K562 (cell line): ENCODE measurements around the gene TPO. TPM values are rescaled to one million over a fixed set of nuclear protein-coding genes. Genes with fewer than 3 reads are reported as not detected.

ENCODE experiments used
- ATAC-seq: fragments of 200-7000 bp; cut with Tn5 transposase; 3 replicates; pipeline ENCODE4 v1.9.1; 2020; ENCODE audit warnings: moderate library complexity
- BruUV-seq: library from RNA; stranded (reverse); fragments of 400-500 nt; replicated peaks from 2 replicates; lab custom pipeline; 2021; lab: Mats Ljungman, UMichigan
- CTCF ChIA-PET: fragments of 300-600 bp; formaldehyde crosslinking; extraction: SDS; loops from one replicate; lab custom pipeline; 2021; ENCODE audit warnings: low intra/inter-chr PET ratio; lab: Yijun Ruan, JAX
- POLR2A ChIA-PET: fragments of 300-600, 350-650 bp; sonication (Branson Sonifier 250); formaldehyde crosslinking; extraction: SDS; loops from one replicate; lab custom pipeline; 2021; ENCODE audit warnings: antibody characterized with exemption, inconsistent platforms; lab: Yijun Ruan, JAX
- DNase-seq, 4 experiments: peaks; one replicate each; pipeline versions ENCODE4 v3.0.0 to v3.0.0-alpha.2; 2011 to 2018; ENCODE audit warnings: low spot score in 3 of 4, mixed read lengths in 3 of 4; ENCODE audit errors: extremely low read depth in 1 of 4
- FAIRE-seq: peaks from 2 replicates; lab custom pipeline; 2011; peaks lifted over from hg19 to GRCh38; lab: Jason Lieb, UNC
- H2AFZ ChIP-seq: 2 replicates; pipeline ENCODE4 v1.6.0; 2011; ENCODE audit warnings: low read depth, low read length, control low read depth, inconsistent platforms
- H3K27ac ChIP-seq: fragments of 200-600 bp; 3 replicates; pipeline ENCODE4 v1.8.0; 2011; ENCODE audit warnings: low read depth, mild to moderate bottlenecking, control low read depth, inconsistent platforms, low read length, moderate library complexity, mixed read lengths; ENCODE audit errors: extremely low read depth
- H3K27me3 ChIP-seq, 2 experiments: fragments of 300-600 bp in 1 of 2; 2 replicates in 1 of 2; 3 replicates in 1 of 2; pipeline versions ENCODE4 v1.6.0 to v1.8.0; 2011; ENCODE audit warnings: inconsistent platforms in 2 of 2, low read length in 2 of 2, mild to moderate bottlenecking in 1 of 2, mixed read lengths in 1 of 2, moderate library complexity in 1 of 2; ENCODE audit not compliant: control insufficient read depth in 2 of 2, insufficient read depth in 2 of 2
- H3K36me3 ChIP-seq: fragments of 300-600 bp; 3 replicates; pipeline ENCODE4 v1.8.0; 2011; ENCODE audit warnings: mild to moderate bottlenecking, low read length, inconsistent platforms; ENCODE audit not compliant: control insufficient read depth, insufficient read depth
- H3K4me1 ChIP-seq, 2 experiments: fragments of 200-600 bp in 1 of 2; replicated peaks in 1 of 2; 2 replicates in 1 of 2; 3 replicates in 1 of 2; pipeline versions ENCODE4 v1.5.1 to v1.8.0; 2011; ENCODE audit warnings: inconsistent platforms in 2 of 2, low read length in 2 of 2, mild to moderate bottlenecking in 1 of 2, mixed read lengths in 1 of 2, moderate library complexity in 1 of 2; ENCODE audit not compliant: control insufficient read depth in 2 of 2, insufficient read depth in 2 of 2
- H3K4me2 ChIP-seq: 2 replicates; pipeline ENCODE4 v1.6.1; 2011; ENCODE audit warnings: low read length, control low read depth, inconsistent platforms, mixed read lengths; ENCODE audit not compliant: insufficient read depth
- H3K4me3 ChIP-seq: fragments of 200-600 bp; sonication (generic), shearing (Covaris generic); 2 replicates; pipeline ENCODE4 v1.5.1; 2016; ENCODE audit warnings: control low read depth, inconsistent platforms
- H3K79me2 ChIP-seq: fragments of 200-600 bp; 3 replicates; pipeline ENCODE4 v1.8.0; 2011; ENCODE audit warnings: low read length, inconsistent platforms; ENCODE audit not compliant: control insufficient read depth, insufficient read depth
- H3K9ac ChIP-seq, 2 experiments: 2 replicates each; pipeline versions ENCODE4 v1.6.0 to v1.6.1; 2011; ENCODE audit warnings: low read depth in 2 of 2, low read length in 2 of 2, control low read depth in 1 of 2, inconsistent platforms in 1 of 2, mild to moderate bottlenecking in 1 of 2, mixed read lengths in 1 of 2; ENCODE audit not compliant: insufficient read depth in 1 of 2
- H3K9me1 ChIP-seq: one replicate; pipeline ENCODE4 v1.6.0; 2011; ENCODE audit warnings: inconsistent platforms, mild to moderate bottlenecking, low read length, moderate library complexity; ENCODE audit not compliant: control insufficient read depth, insufficient read depth
- H3K9me3 ChIP-seq: replicated peaks from 2 replicates; pipeline ENCODE4 v1.5.1; 2011; ENCODE audit warnings: low read depth, low read length, inconsistent platforms; ENCODE audit not compliant: control insufficient read depth, insufficient read depth
- H4K20me1 ChIP-seq: replicated peaks from 2 replicates; pipeline ENCODE4 v1.6.1; 2011; ENCODE audit warnings: low read length, inconsistent platforms, mixed read lengths; ENCODE audit not compliant: control insufficient read depth, insufficient read depth
- EHMT2 ChIP-seq: fragments of 450-650 bp; IDR thresholded peaks from 2 replicates; pipeline ENCODE4 v1.6.1; 2018; ENCODE audit warnings: antibody characterized with exemption
- FOXA3 ChIP-seq, 2 experiments: fragments of 450-650 bp in 1 of 2; sonication (generic) in 1 of 2; formaldehyde crosslinking; IDR thresholded peaks in 1 of 2; conservative IDR thresholded peaks in 1 of 2; 2 replicates each; pipeline versions ENCODE4 v1.4.0 to v1.8.0; 2020 to 2022; ENCODE audit warnings: mild to moderate bottlenecking in 2 of 2, missing genetic modification reagents in 1 of 2
- MTA3 ChIP-seq: fragments of 450-650 bp; formaldehyde crosslinking; IDR thresholded peaks from 2 replicates; pipeline ENCODE4 v1.6.1; 2017; ENCODE audit warnings: mild to moderate bottlenecking, borderline replicate concordance
- PTRF ChIP-seq: fragments of 450-650 bp; IDR thresholded peaks from 2 replicates; pipeline ENCODE4 v1.6.1; 2016; ENCODE audit warnings: mild to moderate bottlenecking, missing genetic modification characterization, missing compliant biosample characterization
- RBM14 ChIP-seq: fragments of 200-400 bp; formaldehyde crosslinking; IDR thresholded peaks from 2 replicates; pipeline ENCODE4 v1.6.1; 2018; ENCODE audit warnings: low read depth, mild to moderate bottlenecking, low read length, moderate library complexity, borderline replicate concordance; ENCODE audit not compliant: insufficient read depth
- TSC22D4 ChIP-seq: fragments of 450-650 bp; IDR thresholded peaks from 2 replicates; pipeline ENCODE4 v1.6.1; 2016; ENCODE audit warnings: missing genetic modification characterization, missing biosample characterization, control low read depth
- ZNF76 ChIP-seq: fragments of 250-450 bp; sonication (Bioruptor Pico); IDR thresholded peaks from 2 replicates; pipeline ENCODE4 v1.4.0; 2020; ENCODE audit warnings: mild to moderate bottlenecking, moderate library complexity, borderline replicate concordance
- WGBS: fragments of 100-300 bp; shearing (Covaris generic); methylation state at CpG from one replicate; pipeline ENCODE4 v1.1.6; 2016; ENCODE audit warnings: low coverage, mixed read lengths; ENCODE audit not compliant: insufficient coverage; ENCODE audit errors: missing lambda C conversion rate; 5-methylcytosine and 5-hydroxymethylcytosine counted together
- in situ Hi-C: fragments of 300-500 bp; cut with MboI; formaldehyde crosslinking; loops from 4 replicates; pipeline ENCODE4 v1.15.0; 2018; ENCODE audit warnings: inconsistent platforms, mixed read lengths
- intact Hi-C: fragments of 100-400 bp; cut with micrococcal nuclease; formaldehyde crosslinking; loops from 2 replicates; pipeline ENCODE4 v1.14.2; 2022
- polyA plus RNA-seq, 8 experiments: library from polyadenylated mRNA; depleted of rRNA in 4 of 8; stranded (reverse) in 5 of 8; unstranded in 3 of 8; fragments of >200 nt; fragmentation: Nextera tagmentation in 2 of 8; fragmentation: Illumina TruSeq in 1 of 8; extraction: Ambion mirVana in 2 of 8; extraction: Trizol in 1 of 8; gene quantifications; 2 replicates each; pipeline versions ENCODE4 v1.2.1 to v1.2.3, GENCODE V29; 2011 to 2014; ENCODE audit warnings: inconsistent platforms in 1 of 8, missing spikeins in 1 of 8
- total RNA-seq, 7 experiments: library from RNA; depleted of rRNA in 6 of 7; stranded (reverse); fragments of >200 nt in 6 of 7; fragmentation: Illumina TruSeq in 2 of 7; extraction: Trizol in 2 of 7; gene quantifications; 2 replicates each; pipeline versions ENCODE4 v1.2.1 to v1.2.3, GENCODE V29; 2011 to 2021; ENCODE audit warnings: low replicate concordance in 1 of 7
- TF ChIP-seq, protein P1 (sequence below), 2 experiments: fragments of 450-650 bp; conservative IDR thresholded peaks; 2 replicates each; pipeline ENCODE4 v1.6.1; 2017; ENCODE audit warnings: mild to moderate bottlenecking in 2 of 2, moderate library complexity in 2 of 2
- TF ChIP-seq, protein P2 (sequence below): sonication (generic); formaldehyde crosslinking; IDR thresholded peaks from 2 replicates; pipeline ENCODE4 v1.8.0; 2022; ENCODE audit warnings: mild to moderate bottlenecking, missing genetic modification reagents
- TF ChIP-seq, protein P3 (sequence below): fragments of 250-450 bp; sonication (Bioruptor Pico); IDR thresholded peaks from 2 replicates; pipeline ENCODE4 v1.8.0; 2021; ENCODE audit warnings: moderate library complexity, mild to moderate bottlenecking, inconsistent platforms

The TPO gene
- total and polyA plus RNA-seq, 9 of the 15 experiments (the other 6 are each of a cell fraction or from before 2014, with no cell fraction given) = not detected

DNA sequence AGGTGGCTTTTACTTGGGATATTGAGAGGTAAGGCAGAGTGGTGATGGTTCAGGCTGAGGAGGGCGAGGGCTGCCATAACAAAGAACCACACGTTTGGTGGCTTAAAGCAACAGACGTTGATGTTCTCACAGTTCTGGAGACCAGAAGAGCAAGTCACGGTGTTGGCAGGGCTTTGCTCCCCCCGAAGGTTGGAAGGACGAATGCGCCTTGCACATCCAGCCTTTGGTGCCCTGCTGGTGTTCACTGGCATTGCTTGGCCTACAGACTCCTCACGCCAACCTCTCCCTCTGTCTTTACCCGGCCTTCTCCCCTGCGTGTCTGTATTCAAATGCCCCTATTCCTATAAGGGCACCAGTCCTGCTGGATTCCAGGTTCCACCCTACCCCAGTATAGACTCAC is 125.4 kb downstream of the TPO start:
- Histone ChIP-seq H3K27me3 (peaks cover 2 to 37% of the 10 kb centered on the region in 2 experiments; a peak in 3 of 5 replicates), H3K79me2 (no peaks in the 10 kb centered on the region), H3K36me3 (no peaks in the 10 kb centered on the region), H3K4me1 (no peaks in the 10 kb centered on the region), H3K9me1 (no peaks in the 10 kb centered on the region), H3K9ac (no peak overlapping the region), H2AFZ (no peak overlapping the region), H3K27ac (no peak overlapping the region), H3K4me3 (no peak overlapping the region), H3K4me2 (no peak overlapping the region), H4K20me1 (no peaks in the 10 kb centered on the region), H3K9me3 (no peaks in the 10 kb centered on the region)
- WGBS = 1% methylated on average over 9 of the region's 10 CpGs
- no peak for FAIRE-seq
- DNase-seq = no peak
- no peak for ATAC-seq
- POLR2A ChIA-PET = no interaction called here
- in situ Hi-C loops (loop anchor here (25.0 kb wide), 1 partner anchor 826 kb away; no protein-coding TSS in a partner anchor), intact Hi-C loops (no loop called here)
- CTCF ChIA-PET = no interaction called here
- TF ChIP-seq RBM14 (no peak), TSC22D4 (tag) (no peak), PTRF (tag) (no peak), EHMT2 (no peak), ZNF76 (CRISPR knock-in tag) (no peak), FOXA3 (CRISPR knock-in tag; conservative IDR thresholded peaks at IDR 0.05 in 1 of 2, IDR thresholded peaks at IDR 0.05 in 1 of 2) (no peak), MTA3 (no peak)
- TF ChIP-seq, protein P1, sequence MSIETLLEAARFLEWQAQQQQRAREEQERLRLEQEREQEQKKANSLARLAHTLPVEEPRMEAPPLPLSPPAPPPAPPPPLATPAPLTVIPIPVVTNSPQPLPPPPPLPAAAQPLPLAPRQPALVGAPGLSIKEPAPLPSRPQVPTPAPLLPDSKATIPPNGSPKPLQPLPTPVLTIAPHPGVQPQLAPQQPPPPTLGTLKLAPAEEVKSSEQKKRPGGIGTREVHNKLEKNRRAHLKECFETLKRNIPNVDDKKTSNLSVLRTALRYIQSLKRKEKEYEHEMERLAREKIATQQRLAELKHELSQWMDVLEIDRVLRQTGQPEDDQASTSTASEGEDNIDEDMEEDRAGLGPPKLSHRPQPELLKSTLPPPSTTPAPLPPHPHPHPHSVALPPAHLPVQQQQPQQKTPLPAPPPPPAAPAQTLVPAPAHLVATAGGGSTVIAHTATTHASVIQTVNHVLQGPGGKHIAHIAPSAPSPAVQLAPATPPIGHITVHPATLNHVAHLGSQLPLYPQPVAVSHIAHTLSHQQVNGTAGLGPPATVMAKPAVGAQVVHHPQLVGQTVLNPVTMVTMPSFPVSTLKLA (conservative IDR thresholded peaks at IDR 0.05) = no peak
- TF ChIP-seq, protein P2, sequence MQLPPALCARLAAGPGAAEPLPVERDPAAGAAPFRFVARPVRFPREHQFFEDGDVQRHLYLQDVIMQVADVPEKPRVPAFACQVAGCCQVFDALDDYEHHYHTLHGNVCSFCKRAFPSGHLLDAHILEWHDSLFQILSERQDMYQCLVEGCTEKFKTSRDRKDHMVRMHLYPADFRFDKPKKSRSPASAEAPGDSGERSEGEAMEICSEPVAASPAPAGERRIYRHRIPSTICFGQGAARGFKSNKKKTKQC (CRISPR knock-in tag) = no peak
- TF ChIP-seq, protein P3, sequence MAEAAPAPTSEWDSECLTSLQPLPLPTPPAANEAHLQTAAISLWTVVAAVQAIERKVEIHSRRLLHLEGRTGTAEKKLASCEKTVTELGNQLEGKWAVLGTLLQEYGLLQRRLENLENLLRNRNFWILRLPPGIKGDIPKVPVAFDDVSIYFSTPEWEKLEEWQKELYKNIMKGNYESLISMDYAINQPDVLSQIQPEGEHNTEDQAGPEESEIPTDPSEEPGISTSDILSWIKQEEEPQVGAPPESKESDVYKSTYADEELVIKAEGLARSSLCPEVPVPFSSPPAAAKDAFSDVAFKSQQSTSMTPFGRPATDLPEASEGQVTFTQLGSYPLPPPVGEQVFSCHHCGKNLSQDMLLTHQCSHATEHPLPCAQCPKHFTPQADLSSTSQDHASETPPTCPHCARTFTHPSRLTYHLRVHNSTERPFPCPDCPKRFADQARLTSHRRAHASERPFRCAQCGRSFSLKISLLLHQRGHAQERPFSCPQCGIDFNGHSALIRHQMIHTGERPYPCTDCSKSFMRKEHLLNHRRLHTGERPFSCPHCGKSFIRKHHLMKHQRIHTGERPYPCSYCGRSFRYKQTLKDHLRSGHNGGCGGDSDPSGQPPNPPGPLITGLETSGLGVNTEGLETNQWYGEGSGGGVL (CRISPR knock-in tag) = no peak
- BruUV-seq = no TSS peak
